Stomach (tissue), 9 donors: ENCODE results near the gene IFI44L. TPM values are rescaled to one million over a fixed set of nuclear protein-coding genes. Genes with fewer than 3 reads are reported as not detected.

Experiments used
- DNase-seq, 2 donors: peaks; one replicate each; pipeline versions ENCODE4 v3.0.0 to v3.0.0-alpha.2; 2013 to 2019
- H3K27ac ChIP-seq, 5 donors: fragments of 200-600 bp in 4 of 5; sonication (generic) in 4 of 5; one replicate each; pipeline ENCODE4 v1.5.1; 2013 to 2019; ENCODE audit warnings: mild to moderate bottlenecking in 1 of 5, moderate library complexity in 1 of 5
- H3K27me3 ChIP-seq, 3 donors: fragments of 200-600 bp; sonication (generic); one replicate each; pipeline ENCODE4 v1.5.1; 2017 to 2019; ENCODE audit warnings: mixed run types in 1 of 3
- H3K36me3 ChIP-seq, 4 donors: fragments of 200-600 bp; sonication (generic); 1 replicate in 3 of 4; 2 replicates in 1 of 4; pipeline ENCODE4 v1.5.1; 2016 to 2019
- H3K4me1 ChIP-seq, 4 donors: fragments of 200-600 bp; sonication (generic); one replicate each; pipeline ENCODE4 v1.5.1; 2016 to 2019
- H3K4me3 ChIP-seq, 4 donors: fragments of 200-600 bp; sonication (generic) in 3 of 4; one replicate each; pipeline ENCODE4 v1.5.1; 2016 to 2019; ENCODE audit warnings: mild to moderate bottlenecking in 1 of 4
- H3K9me3 ChIP-seq, 4 donors: fragments of 200-600 bp; sonication (generic); one replicate each; pipeline ENCODE4 v1.5.1; 2016 to 2019
- EP300 ChIP-seq: sonication (generic); formaldehyde crosslinking; IDR thresholded peaks from one replicate; pipeline ENCODE4 v1.6.1; 2017; ENCODE audit warnings: antibody characterized with exemption
- POLR2A ChIP-seq, 4 donors: fragments of 450-650 bp; IDR thresholded peaks; one replicate each; pipeline ENCODE4 v1.6.1; 2016; ENCODE audit warnings: antibody characterized with exemption in 4 of 4, control low read depth in 2 of 4, mild to moderate bottlenecking in 1 of 4, moderate library complexity in 1 of 4
- POLR2AphosphoS5 ChIP-seq, 3 donors: sonication (generic); formaldehyde crosslinking; IDR thresholded peaks; one replicate each; pipeline ENCODE4 v1.6.1; 2016; ENCODE audit warnings: antibody characterized with exemption in 3 of 3
- WGBS, 5 donors: extraction: QIAGEN DNeasy Blood & Tissue Kit in 3 of 5; methylation state at CpG; one replicate each; pipeline versions ENCODE4 v1.1.5 to v1.1.7; 2013 to 2018; 5-methylcytosine and 5-hydroxymethylcytosine counted together
- intact Hi-C: fragments of 100-400 bp; cut with DNase I; formaldehyde crosslinking; loops from one replicate; pipeline ENCODE4 v1.15.1; 2023; ENCODE audit warnings: low total_unique reads
- polyA plus RNA-seq, 3 donors: library from polyadenylated mRNA; stranded (reverse); fragments of 200-250 nt; gene quantifications; one replicate each; pipeline ENCODE4 v1.2.3, GENCODE V29; 2013
- total RNA-seq, 5 donors: library from RNA; depleted of rRNA; stranded (reverse); fragments of >200 nt; gene quantifications; one replicate each; pipeline versions ENCODE4 v1.1.0 to v1.2.3, GENCODE V29; 2014 to 2016
- TF ChIP-seq, protein P1 (sequence below), 7 experiments: fragments of 450-650 bp in 4 of 7; fragments of 200-600 bp in 3 of 7; sonication (generic) in 3 of 7; IDR thresholded peaks; one replicate each; pipeline ENCODE4 v1.5.1; 2016 to 2019; ENCODE audit warnings: antibody characterized with exemption in 7 of 7, control low read depth in 2 of 7, mild to moderate bottlenecking in 1 of 7
- donor health status: healthy with polysubstance abuse.
- donor health status: Bipolar disorder and iron deficiency.
- donor health status: healthy.

IFI44L gene
- total and polyA plus RNA-seq, 8 donors: 0.29 to 27.4 (median 5.9) TPM

DNA sequence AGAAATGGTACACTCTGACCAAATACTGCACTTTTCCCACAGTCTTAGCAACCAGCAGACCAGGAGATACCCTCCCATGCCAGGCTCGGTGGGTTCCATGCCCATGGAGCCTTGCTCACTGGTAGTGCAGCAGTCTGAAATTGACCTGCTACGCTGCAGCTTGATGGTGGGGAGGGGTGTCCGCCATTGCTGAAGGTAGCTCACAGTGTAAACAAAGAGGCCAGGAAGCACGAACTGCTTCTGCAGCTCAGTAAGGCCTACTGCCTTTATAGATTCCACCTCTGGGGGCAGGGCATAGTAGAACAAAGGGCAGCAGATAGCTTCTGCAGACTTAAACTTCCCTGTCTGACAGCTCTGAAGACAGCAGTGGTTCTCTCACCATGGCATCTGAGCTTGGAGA lies 12.3 kb upstream of the IFI44L start:
- TF ChIP-seq, protein P1, sequence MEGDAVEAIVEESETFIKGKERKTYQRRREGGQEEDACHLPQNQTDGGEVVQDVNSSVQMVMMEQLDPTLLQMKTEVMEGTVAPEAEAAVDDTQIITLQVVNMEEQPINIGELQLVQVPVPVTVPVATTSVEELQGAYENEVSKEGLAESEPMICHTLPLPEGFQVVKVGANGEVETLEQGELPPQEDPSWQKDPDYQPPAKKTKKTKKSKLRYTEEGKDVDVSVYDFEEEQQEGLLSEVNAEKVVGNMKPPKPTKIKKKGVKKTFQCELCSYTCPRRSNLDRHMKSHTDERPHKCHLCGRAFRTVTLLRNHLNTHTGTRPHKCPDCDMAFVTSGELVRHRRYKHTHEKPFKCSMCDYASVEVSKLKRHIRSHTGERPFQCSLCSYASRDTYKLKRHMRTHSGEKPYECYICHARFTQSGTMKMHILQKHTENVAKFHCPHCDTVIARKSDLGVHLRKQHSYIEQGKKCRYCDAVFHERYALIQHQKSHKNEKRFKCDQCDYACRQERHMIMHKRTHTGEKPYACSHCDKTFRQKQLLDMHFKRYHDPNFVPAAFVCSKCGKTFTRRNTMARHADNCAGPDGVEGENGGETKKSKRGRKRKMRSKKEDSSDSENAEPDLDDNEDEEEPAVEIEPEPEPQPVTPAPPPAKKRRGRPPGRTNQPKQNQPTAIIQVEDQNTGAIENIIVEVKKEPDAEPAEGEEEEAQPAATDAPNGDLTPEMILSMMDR (IDR thresholded peaks at IDR 0.05): no peak
- no peak for TF ChIP-seq POLR2A (IDR thresholded peaks at IDR 0.05)
- TF ChIP-seq EP300: no peak
- intact Hi-C loops: loop anchor here (5.0 kb wide), 1 partner anchor 476 kb away; no protein-coding TSS in a partner anchor
- WGBS, 5 donors: 38 to 59% (median 47%) methylated on average over 4 of the region's 4 CpGs

DNA sequence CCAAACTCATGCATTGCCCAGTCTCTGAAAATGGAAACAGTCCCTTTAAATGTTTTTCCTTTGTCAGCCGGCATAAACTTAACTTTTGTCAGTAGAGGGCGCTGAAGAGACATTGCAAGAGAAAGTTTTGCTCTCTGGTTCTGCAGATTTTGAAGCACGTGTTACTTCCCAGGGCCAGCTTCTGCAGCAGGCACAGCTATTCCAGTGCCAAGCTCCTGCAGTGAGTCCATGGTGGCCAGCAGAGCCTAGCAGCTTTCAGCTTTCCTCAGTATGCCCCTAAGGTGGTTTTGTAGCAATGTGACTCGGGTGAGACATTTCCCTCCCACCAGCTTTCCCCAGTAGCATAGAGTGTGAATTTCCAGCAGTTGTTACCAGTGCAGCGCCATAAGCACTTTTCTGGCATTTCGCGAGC lies 2.6 kb upstream of the IFI44L start:
- peak overlapping the region in 2 of 5 donors; percentile 40 to 43 for H3K27ac ChIP-seq

More for the DNA sequence above, 12.3 kb upstream of the IFI44L start:
- H3K27me3 ChIP-seq: no peaks in the 10 kb centered on the region
- H3K27ac ChIP-seq: no peak overlapping the region
- H3K4me3 ChIP-seq: no peak overlapping the region
- H3K4me1 ChIP-seq: peaks cover 0 to 10% (median 4%) of the 10 kb centered on the region in 4 donors
- H3K36me3 ChIP-seq: no peaks in the 10 kb centered on the region
- peak in 1 of 2 donors; percentile 13 for DNase-seq
- no peaks in the 10 kb centered on the region for H3K9me3 ChIP-seq

DNA sequence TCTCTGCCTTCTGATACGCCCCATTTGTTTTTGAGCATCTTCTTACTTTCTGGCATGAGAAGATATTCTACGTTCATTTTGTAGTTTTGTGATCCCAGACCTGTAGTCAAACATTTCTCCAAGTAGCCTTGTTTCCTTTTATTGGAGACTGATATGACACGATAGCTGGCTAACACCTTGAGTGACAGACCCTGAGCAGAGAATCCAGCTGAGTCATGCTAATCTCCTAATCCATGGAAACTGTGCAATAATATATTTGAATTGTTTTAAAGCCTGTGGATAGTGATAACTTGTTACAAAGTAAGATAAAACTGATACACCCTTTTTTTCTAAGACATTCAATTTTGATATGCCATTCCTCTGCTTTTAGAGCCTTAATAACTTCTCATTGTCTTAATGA lies 1.2 kb upstream of the IFI44L start:
- intact Hi-C loops: loop anchor here (10.0 kb wide), 1 partner anchor 56 kb away; no protein-coding TSS in a partner anchor

More for the DNA sequence above, 2.6 kb upstream of the IFI44L start:
- peaks cover 8 to 42% (median 34%) of the 10 kb centered on the region in 4 donors for H3K4me1 ChIP-seq
- WGBS, 5 donors: 32 to 40% (median 36%) methylated on average over 7 of the region's 7 CpGs
- no peak overlapping the region for H3K4me3 ChIP-seq
- H3K27me3 ChIP-seq: no peaks in the 10 kb centered on the region
- no peaks in the 10 kb centered on the region for H3K9me3 ChIP-seq
- peak in 2 of 3 donors; percentile 21 to 45 for TF ChIP-seq POLR2AphosphoS5 (IDR thresholded peaks at IDR 0.05)
- TF ChIP-seq, protein P1 (IDR thresholded peaks at IDR 0.05): peak in 5 of 7 experiments; percentile 71 to 89 (median 77)
- TF ChIP-seq POLR2A (IDR thresholded peaks at IDR 0.05): no peak
- TF ChIP-seq EP300: no peak
- DNase-seq: peak; percentile 62 to 93
- no peaks in the 10 kb centered on the region for H3K36me3 ChIP-seq
- intact Hi-C loops: loop anchor here (10.0 kb wide), 1 partner anchor 57 kb away; no protein-coding TSS in a partner anchor

DNA sequence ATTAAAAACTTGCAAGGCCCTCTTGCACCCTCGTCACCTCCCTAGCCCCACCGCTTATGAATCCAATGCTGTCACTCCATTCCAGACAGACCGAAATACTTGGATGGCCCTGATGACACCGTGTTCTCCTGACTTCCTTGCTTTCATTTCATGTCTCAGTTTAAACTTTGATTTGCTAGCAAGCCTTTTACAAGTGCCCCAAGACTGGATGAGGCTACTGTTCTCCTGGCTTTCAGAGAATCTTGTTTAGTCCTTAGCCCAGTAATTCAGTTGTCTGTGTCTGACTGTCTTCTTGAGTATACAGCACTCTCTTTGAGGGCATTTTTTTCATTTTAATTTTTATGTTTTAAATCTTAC lies 824 bp upstream of the IFI44L start:
- Histone ChIP-seq H3K27me3 (no peaks in the 10 kb centered on the region), H3K36me3 (no peaks in the 10 kb centered on the region), H3K27ac (peak overlapping the region in 4 of 5 donors; percentile 64 to 79 (median 76)), H3K9me3 (no peaks in the 10 kb centered on the region), H3K4me1 (peaks cover 8 to 42% (median 34%) of the 10 kb centered on the region in 4 donors), H3K4me3 (peak overlapping the region; percentile 31 to 39 (median 36))
- TF ChIP-seq EP300: no peak
- TF ChIP-seq POLR2AphosphoS5 (IDR thresholded peaks at IDR 0.05): no peak
- TF ChIP-seq POLR2A (IDR thresholded peaks at IDR 0.05): no peak
- TF ChIP-seq, protein P1 (IDR thresholded peaks at IDR 0.05): no peak
- peak in 1 of 2 donors; percentile 3 for DNase-seq
- 47 to 65% (median 60%) methylated on average over 4 of the region's 4 CpGs for WGBS, 5 donors
- intact Hi-C loops: loop anchor here (10.0 kb wide), 1 partner anchor 55 kb away; no protein-coding TSS in a partner anchor

More for the DNA sequence above, 1.2 kb upstream of the IFI44L start:
- TF ChIP-seq, protein P1 (IDR thresholded peaks at IDR 0.05): no peak
- TF ChIP-seq POLR2A (IDR thresholded peaks at IDR 0.05): no peak
- no peak for TF ChIP-seq POLR2AphosphoS5 (IDR thresholded peaks at IDR 0.05)
- no peak for TF ChIP-seq EP300
- Histone ChIP-seq H3K4me1 (peaks cover 8 to 42% (median 34%) of the 10 kb centered on the region in 4 donors), H3K27me3 (no peaks in the 10 kb centered on the region), H3K27ac (peak overlapping the region in 4 of 5 donors; percentile 64 to 79 (median 76)), H3K9me3 (no peaks in the 10 kb centered on the region), H3K4me3 (peak overlapping the region in 2 of 4 donors; percentile 31 to 39), H3K36me3 (no peaks in the 10 kb centered on the region)
- no peak for DNase-seq
- 33 to 64% (median 53%) methylated on average over 3 of the region's 3 CpGs for WGBS, 5 donors
